NOMO-1 (cell line): Measurements from ENCODE around the gene PLK2.

Source experiments
- DNase-seq, 2 experiments: peaks; one replicate each; lab custom pipeline; 2025; ENCODE audit not compliant: unreplicated experiment in 2 of 2; lab: John Stamatoyannopoulos, UW

PLK2 gene

GRCh38 chr5:58460002-58460731 is at the start of gene PLK2:
TSS of gene PLK2 (minus strand) at chr5:58460086. CDS start at chr5:58459959, 127 bp downstream.
- peak; percentile 80 to 86 for DNase-seq

GRCh38 chr5:58507715-58508114 is 47.8 kb upstream of the PLK2 start:
- no peak for DNase-seq

GRCh38 chr5:58505971-58506640 is 46.2 kb upstream of the PLK2 start:
- peak; percentile 17 to 89 for DNase-seq

GRCh38 chr5:58505502-58505901 is 45.6 kb upstream of the PLK2 start:
- peak; percentile 28 to 45 for DNase-seq

GRCh38 chr5:58504766-58505165 is 44.9 kb upstream of the PLK2 start:
- DNase-seq: no peak

GRCh38 chr5:58503390-58504046 is 43.6 kb upstream of the PLK2 start:
- no peak for DNase-seq

- no peak for DNase-seq
Observed at GRCh38 chr5:58501778-58502417, 42.0 kb upstream of the PLK2 start.

GRCh38 chr5:58499941-58500340 is 40.1 kb upstream of the PLK2 start:
- DNase-seq: peak in 1 of 2 experiments; percentile 28

- peak in 1 of 2 experiments; percentile 12 for DNase-seq
Observed at GRCh38 chr5:58499231-58499630, 39.3 kb upstream of the PLK2 start.

- peak in 1 of 2 experiments; percentile 19 for DNase-seq
Observed at GRCh38 chr5:58498340-58498942, 38.6 kb upstream of the PLK2 start.

- DNase-seq: peak in 1 of 2 experiments; percentile 10
Observed at GRCh38 chr5:58497921-58498320, 38.0 kb upstream of the PLK2 start.

GRCh38 chr5:58497386-58497785 is 37.5 kb upstream of the PLK2 start:
- DNase-seq: no peak

GRCh38 chr5:58496488-58496887 is 36.6 kb upstream of the PLK2 start:
- DNase-seq: no peak

GRCh38 chr5:58493141-58493540 is 33.3 kb upstream of the PLK2 start:
- peak in 1 of 2 experiments; percentile 39 for DNase-seq

- peak; percentile 73 to 99 for DNase-seq
Observed at GRCh38 chr5:58491216-58491892, 31.5 kb upstream of the PLK2 start, which contains the start of gene GAPT. TSS of gene GAPT (plus strand) at chr5:58491435. CDS start at chr5:58494537, 3,102 bp downstream.

GRCh38 chr5:58490402-58491050 is 30.6 kb upstream of the PLK2 start:
- peak; percentile 61 to 75 for DNase-seq

- DNase-seq: peak in 1 of 2 experiments; percentile 26
Observed at GRCh38 chr5:58486290-58486689, 26.4 kb upstream of the PLK2 start.

GRCh38 chr5:58484505-58484904 is 24.6 kb upstream of the PLK2 start:
- DNase-seq: peak; percentile 47 to 84

- DNase-seq: no peak
Observed at GRCh38 chr5:58482536-58482935, 22.6 kb upstream of the PLK2 start.
